CD14-positive monocyte (primary cell): Measurements from ENCODE around the gene CTDP1. TPM values are rescaled to one million over a fixed set of nuclear protein-coding genes. Genes with fewer than 3 reads are reported as not detected.
A peak's percentile ranks its signal among the peaks of the same experiment; 100 is the strongest.

Source experiments
- DNase-seq, 3 donors: peaks; one replicate each; pipeline ENCODE4 v3.0.0-alpha.2; 2011 to 2022
- H2AFZ ChIP-seq: 2 replicates; pipeline ENCODE4 v1.6.0; 2012; ENCODE audit warnings: mild to moderate bottlenecking, low read depth, low read length, inconsistent platforms; ENCODE audit not compliant: insufficient read depth, poor library complexity, severe bottlenecking
- H3K27ac ChIP-seq, 2 donors: 1 replicate in 1 of 2; 2 replicates in 1 of 2; pipeline ENCODE4 v1.5.1; 2012 to 2013; ENCODE audit warnings: low read length in 2 of 2, control low read depth in 1 of 2, inconsistent platforms in 1 of 2, low read depth in 1 of 2, mild to moderate bottlenecking in 1 of 2
- H3K27me3 ChIP-seq, 2 donors: one replicate each; pipeline versions ENCODE4 v1.6.0 to v1.6.1; 2011 to 2013; ENCODE audit warnings: low read length in 2 of 2; ENCODE audit not compliant: control insufficient read depth in 2 of 2, insufficient read depth in 2 of 2
- H3K36me3 ChIP-seq, 2 donors: replicated peaks in 1 of 2; 1 replicate in 1 of 2; 2 replicates in 1 of 2; pipeline versions ENCODE4 v1.5.1 to v1.6.1; 2012 to 2013; ENCODE audit warnings: low read length in 2 of 2, control low read depth in 1 of 2, inconsistent platforms in 1 of 2, mild to moderate bottlenecking in 1 of 2; ENCODE audit not compliant: insufficient read depth in 2 of 2, control insufficient read depth in 1 of 2
- H3K4me1 ChIP-seq, 2 donors: 1 replicate in 1 of 2; 2 replicates in 1 of 2; pipeline versions ENCODE4 v1.5.1 to v1.6.1; 2012 to 2013; ENCODE audit warnings: low read length in 2 of 2, control low read depth in 1 of 2, inconsistent platforms in 1 of 2, mild to moderate bottlenecking in 1 of 2, moderate library complexity in 1 of 2; ENCODE audit not compliant: insufficient read depth in 2 of 2, control insufficient read depth in 1 of 2
- H3K4me2 ChIP-seq: replicated peaks from 2 replicates; pipeline ENCODE3; 2012; ENCODE audit warnings: low read length, moderate library complexity, mild to moderate bottlenecking; ENCODE audit not compliant: poor library complexity, severe bottlenecking; ENCODE audit errors: extremely low read depth
- H3K4me3 ChIP-seq, 3 experiments: fragments of 200-600 bp in 1 of 3; sonication (generic) in 1 of 3; replicated peaks in 1 of 3; 1 replicate in 2 of 3; 2 replicates in 1 of 3; pipeline ENCODE4 v1.5.1; 2011 to 2013; ENCODE audit warnings: low read length in 3 of 3, mild to moderate bottlenecking in 3 of 3, control low read depth in 2 of 3, low read depth in 2 of 3, inconsistent platforms in 1 of 3, moderate library complexity in 1 of 3
- H3K79me2 ChIP-seq: 2 replicates; pipeline ENCODE4 v1.6.0; 2012; ENCODE audit warnings: mild to moderate bottlenecking, control low read depth, inconsistent platforms, low read length, moderate library complexity; ENCODE audit not compliant: insufficient read depth
- H3K9ac ChIP-seq: 2 replicates; pipeline ENCODE4 v1.6.0; 2017; ENCODE audit warnings: low read length, mild to moderate bottlenecking; ENCODE audit not compliant: insufficient read depth, poor library complexity, severe bottlenecking
- H3K9me3 ChIP-seq, 2 donors: replicated peaks in 1 of 2; 1 replicate in 1 of 2; 2 replicates in 1 of 2; pipeline versions ENCODE4 v1.5.1 to v1.6.1; 2012 to 2013; ENCODE audit warnings: low read length in 2 of 2, control low read depth in 1 of 2; ENCODE audit not compliant: control insufficient read depth in 1 of 2, insufficient read depth in 1 of 2
- H4K20me1 ChIP-seq: 2 replicates; pipeline ENCODE4 v1.6.0; 2012; ENCODE audit warnings: mild to moderate bottlenecking, low read length, control low read depth, moderate library complexity; ENCODE audit not compliant: insufficient read depth
- H3K27ac Mint-ChIP-seq, 7 donors: one replicate each; pipeline ENCODE4 v1.8.0; 2020; ENCODE audit warnings: mild to moderate bottlenecking in 7 of 7, mixed read lengths in 7 of 7, moderate library complexity in 6 of 7, inconsistent platforms in 2 of 7
- H3K27me3 Mint-ChIP-seq, 3 donors: one replicate each; pipeline ENCODE4 v1.8.0; 2021 to 2022; ENCODE audit warnings: low read depth in 3 of 3, mild to moderate bottlenecking in 3 of 3, mixed read lengths in 3 of 3, moderate library complexity in 3 of 3, inconsistent platforms in 1 of 3
- H3K36me3 Mint-ChIP-seq, 2 donors: one replicate each; pipeline ENCODE4 v1.8.0; 2020; ENCODE audit warnings: mixed read lengths in 2 of 2, inconsistent platforms in 1 of 2, mild to moderate bottlenecking in 1 of 2
- H3K4me1 Mint-ChIP-seq: one replicate; pipeline ENCODE4 v1.8.0; 2020; ENCODE audit warnings: mild to moderate bottlenecking, mixed read lengths
- H3K4me3 Mint-ChIP-seq, 2 donors: one replicate each; pipeline ENCODE4 v1.8.0; 2020; ENCODE audit warnings: mild to moderate bottlenecking in 2 of 2, mixed read lengths in 2 of 2, moderate library complexity in 1 of 2
- H3K9me3 Mint-ChIP-seq, 7 donors: one replicate each; pipeline ENCODE4 v1.8.0; 2020 to 2022; ENCODE audit warnings: mixed read lengths in 7 of 7, mild to moderate bottlenecking in 6 of 7, moderate library complexity in 6 of 7, inconsistent platforms in 2 of 7
- WGBS: methylation state at CpG from one replicate; pipeline ENCODE4 v1.1.5; 2013; ENCODE audit warnings: missing lambda C conversion rate; ENCODE audit not compliant: insufficient coverage; 5-methylcytosine and 5-hydroxymethylcytosine counted together
- intact Hi-C, 2 donors: fragments of 100-400 bp; cut with micrococcal nuclease; formaldehyde crosslinking; loops; one replicate each; pipeline versions ENCODE4 v1.15.0 to v1.15.1; 2023
- polyA plus RNA-seq, 3 donors: library from polyadenylated mRNA; depleted of rRNA in 1 of 3; unstranded in 2 of 3; stranded (reverse) in 1 of 3; fragments of 300-500 nt in 2 of 3; fragments of >200 nt in 1 of 3; fragmentation: Illumina TruSeq in 2 of 3; gene quantifications; 1 replicate in 2 of 3; 2 replicates in 1 of 3; pipeline ENCODE4 v1.2.3, GENCODE V29; 2012 to 2021
- TF ChIP-seq, protein P1 (sequence below): fragments of 200-600 bp; IDR thresholded peaks from one replicate; pipeline ENCODE4 v1.8.0; 2022; ENCODE audit warnings: antibody characterized with exemption, mild to moderate bottlenecking

CTDP1 gene
- polyA plus RNA-seq, 3 donors, result 9.1 to 13.9 (median 9.1) TPM

DNA sequence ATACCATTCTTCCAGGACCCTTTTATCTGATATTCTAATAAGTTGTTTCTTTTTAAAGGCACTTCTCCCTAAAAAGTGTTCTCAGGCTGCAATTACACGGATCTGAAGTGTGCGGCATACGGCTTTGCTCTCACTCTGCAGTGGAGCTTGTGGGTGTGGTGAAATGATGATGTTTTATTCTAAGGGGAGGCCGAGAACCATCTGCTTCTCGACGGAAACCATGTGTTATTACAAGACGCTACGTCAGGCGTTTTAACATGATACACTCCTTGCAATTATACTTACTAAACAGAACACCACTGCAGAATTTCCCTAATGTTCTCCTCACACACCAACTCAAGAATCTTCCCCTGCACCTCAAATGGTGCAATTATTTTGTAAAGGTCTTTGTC, 34.9 kb upstream of the CTDP1 start:
- Histone ChIP-seq H3K9ac (no peak overlapping the region), H3K27me3 (no peaks in the 10 kb centered on the region), H3K9me3 (no peaks in the 10 kb centered on the region), H3K4me2 (no peak overlapping the region), H3K4me3 (no peak overlapping the region), H2AFZ (no peak overlapping the region), H3K4me1 (peaks cover 31 to 42% of the 10 kb centered on the region in 2 donors), H3K79me2 (no peaks in the 10 kb centered on the region), H3K27ac (no peak overlapping the region), H3K36me3 (no peaks in the 10 kb centered on the region), H4K20me1 (no peaks in the 10 kb centered on the region)
- peaks cover 2 to 9% (median 6%) of the 10 kb centered on the region in 3 donors for H3K27me3 Mint-ChIP-seq
- TF ChIP-seq, protein P1, sequence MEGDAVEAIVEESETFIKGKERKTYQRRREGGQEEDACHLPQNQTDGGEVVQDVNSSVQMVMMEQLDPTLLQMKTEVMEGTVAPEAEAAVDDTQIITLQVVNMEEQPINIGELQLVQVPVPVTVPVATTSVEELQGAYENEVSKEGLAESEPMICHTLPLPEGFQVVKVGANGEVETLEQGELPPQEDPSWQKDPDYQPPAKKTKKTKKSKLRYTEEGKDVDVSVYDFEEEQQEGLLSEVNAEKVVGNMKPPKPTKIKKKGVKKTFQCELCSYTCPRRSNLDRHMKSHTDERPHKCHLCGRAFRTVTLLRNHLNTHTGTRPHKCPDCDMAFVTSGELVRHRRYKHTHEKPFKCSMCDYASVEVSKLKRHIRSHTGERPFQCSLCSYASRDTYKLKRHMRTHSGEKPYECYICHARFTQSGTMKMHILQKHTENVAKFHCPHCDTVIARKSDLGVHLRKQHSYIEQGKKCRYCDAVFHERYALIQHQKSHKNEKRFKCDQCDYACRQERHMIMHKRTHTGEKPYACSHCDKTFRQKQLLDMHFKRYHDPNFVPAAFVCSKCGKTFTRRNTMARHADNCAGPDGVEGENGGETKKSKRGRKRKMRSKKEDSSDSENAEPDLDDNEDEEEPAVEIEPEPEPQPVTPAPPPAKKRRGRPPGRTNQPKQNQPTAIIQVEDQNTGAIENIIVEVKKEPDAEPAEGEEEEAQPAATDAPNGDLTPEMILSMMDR, result no peak
- no CpG with 5 or more reads among the region's 9 CpGs for WGBS
- DNase-seq, result no peak
- H3K4me3 Mint-ChIP-seq, result no peak overlapping the region
- H3K36me3 Mint-ChIP-seq, result no peaks in the 10 kb centered on the region
- peak overlapping the region in 1 of 7 donors; percentile 35 for H3K27ac Mint-ChIP-seq
- H3K4me1 Mint-ChIP-seq, result peaks cover 41% of the 10 kb centered on the region
- H3K9me3 Mint-ChIP-seq, result peaks cover 0 to 2% (median 0%) of the 10 kb centered on the region in 7 donors
- intact Hi-C loops, result loop anchor here (1.0 to 10.0 kb wide), 3 partner anchors 110 to 266 kb away; no protein-coding TSS in a partner anchor

DNA sequence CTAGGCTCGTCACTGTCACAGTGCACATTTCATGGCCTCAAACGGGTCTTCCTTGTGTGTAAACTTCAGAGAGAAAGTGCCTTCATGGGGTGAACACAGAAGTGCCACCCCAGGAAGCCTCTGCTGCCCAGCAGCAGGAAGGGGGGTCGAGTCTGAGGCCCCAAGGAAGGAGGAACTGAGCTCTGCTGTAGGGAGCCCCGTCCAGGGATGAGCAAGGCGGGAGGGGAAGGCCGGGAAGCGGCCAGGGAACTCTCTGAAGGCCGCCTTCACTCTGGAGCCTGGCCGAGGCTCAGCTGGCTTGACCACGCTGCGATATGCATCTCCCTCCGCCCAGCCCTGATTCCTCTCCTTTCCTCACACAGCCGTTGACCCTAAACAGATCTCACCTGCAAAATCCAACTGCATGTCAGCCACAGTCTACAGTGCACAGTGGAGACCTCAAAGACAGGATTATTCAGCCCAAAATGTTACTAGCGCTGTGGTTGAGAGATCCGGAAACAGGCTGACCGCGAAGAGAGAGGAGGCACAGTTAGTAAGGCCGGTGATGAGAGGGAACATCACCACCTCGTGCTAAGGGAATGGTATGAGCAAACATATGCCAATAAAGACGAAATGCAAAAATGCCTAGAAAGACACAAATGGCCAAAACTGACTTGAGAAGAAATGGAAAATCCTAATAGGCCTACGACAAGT, 34.2 kb upstream of the CTDP1 start:
- peaks cover 2 to 5% (median 3%) of the 10 kb centered on the region in 3 donors for H3K27me3 Mint-ChIP-seq
- Histone ChIP-seq H3K36me3 (no peaks in the 10 kb centered on the region), H3K79me2 (no peaks in the 10 kb centered on the region), H3K9ac (no peak overlapping the region), H3K9me3 (no peaks in the 10 kb centered on the region), H3K27ac (no peak overlapping the region), H3K27me3 (no peaks in the 10 kb centered on the region), H3K4me1 (peaks cover 31 to 42% of the 10 kb centered on the region in 2 donors), H3K4me3 (no peak overlapping the region), H4K20me1 (no peaks in the 10 kb centered on the region), H2AFZ (no peak overlapping the region), H3K4me2 (no peak overlapping the region)
- TF ChIP-seq, protein P1, result no peak
- DNase-seq, result no peak
- intact Hi-C loops, result loop anchor here (2.0 to 10.0 kb wide), 2 partner anchors 111 to 267 kb away; no protein-coding TSS in a partner anchor
- 65% methylated on average over 17 of the region's 21 CpGs for WGBS
- H3K4me3 Mint-ChIP-seq, result peak overlapping the region; percentile 58 to 63
- H3K36me3 Mint-ChIP-seq, result no peaks in the 10 kb centered on the region
- H3K9me3 Mint-ChIP-seq, result peaks cover 0 to 2% (median 0%) of the 10 kb centered on the region in 7 donors
- peaks cover 38% of the 10 kb centered on the region for H3K4me1 Mint-ChIP-seq
- H3K27ac Mint-ChIP-seq, result peak overlapping the region in 2 of 7 donors; percentile 2 to 58
